GM23338 (cell line): Measurements from ENCODE around the gene GSG1. TPM values are rescaled to one million over a fixed set of nuclear protein-coding genes. Genes with fewer than 3 reads are reported as not detected.

Source experiments
- ATAC-seq: fragments of 200-7000 bp; cut with Tn5 transposase; 3 replicates; pipeline ENCODE4 v1.9.1; 2020
- DNase-seq: peaks from one replicate; pipeline ENCODE4 v3.0.0-alpha.2; 2015; ENCODE audit warnings: low spot score
- H2AFZ ChIP-seq: fragments of 200-600 bp; sonication (generic); 2 replicates; pipeline ENCODE4 v1.8.0; 2016; ENCODE audit warnings: antibody characterized with exemption, mild to moderate bottlenecking, moderate library complexity
- H3F3A ChIP-seq: fragments of 200-600 bp; sonication (generic); replicated peaks from 2 replicates; pipeline ENCODE4 v1.8.0; 2017; ENCODE audit warnings: antibody characterized with exemption, mixed run types, low read depth
- H3K27ac ChIP-seq: fragments of 200-600 bp; sonication (generic); 2 replicates; pipeline ENCODE4 v1.6.1; 2016; ENCODE audit warnings: low read depth
- H3K27me3 ChIP-seq: fragments of 200-600 bp; sonication (generic); 2 replicates; pipeline ENCODE4 v1.8.0; 2016; ENCODE audit warnings: mild to moderate bottlenecking, mixed run types, moderate library complexity; ENCODE audit not compliant: insufficient read depth
- H3K36me3 ChIP-seq: fragments of 200-600 bp; sonication (generic); 2 replicates; pipeline ENCODE4 v1.8.0; 2016; ENCODE audit warnings: mild to moderate bottlenecking; ENCODE audit not compliant: insufficient read depth
- H3K4me1 ChIP-seq: fragments of 200-600 bp; sonication (generic); 2 replicates; pipeline ENCODE4 v1.8.0; 2016; ENCODE audit warnings: mild to moderate bottlenecking, moderate library complexity; ENCODE audit not compliant: insufficient read depth
- H3K4me2 ChIP-seq: fragments of 200-600 bp; sonication (generic); 2 replicates; pipeline ENCODE4 v1.7.1; 2017; ENCODE audit warnings: mixed run types
- H3K4me3 ChIP-seq: fragments of 200-600 bp; sonication (generic); 2 replicates; pipeline ENCODE4 v1.6.1; 2016; ENCODE audit warnings: mixed run types
- H3K79me2 ChIP-seq: fragments of 200-600 bp; sonication (generic); replicated peaks from 2 replicates; pipeline ENCODE4 v1.8.0; 2017; ENCODE audit warnings: mild to moderate bottlenecking; ENCODE audit not compliant: insufficient read depth
- H3K9me2 ChIP-seq: fragments of 200-600 bp; sonication (generic); 2 replicates; pipeline ENCODE4 v1.8.0; 2017; ENCODE audit not compliant: insufficient read depth
- H4K20me1 ChIP-seq: fragments of 200-600 bp; sonication (generic); replicated peaks from 2 replicates; pipeline ENCODE4 v1.8.0; 2017; ENCODE audit warnings: mild to moderate bottlenecking; ENCODE audit not compliant: insufficient read depth
- H3K27ac Mint-ChIP-seq: 2 replicates; pipeline ENCODE4 v1.8.0; 2020; ENCODE audit warnings: inconsistent platforms, mild to moderate bottlenecking, moderate library complexity, mixed read lengths
- H3K27me3 Mint-ChIP-seq: 3 replicates; pipeline ENCODE4 v1.8.0; 2022; ENCODE audit warnings: low read depth, mild to moderate bottlenecking, moderate library complexity, mixed read lengths, inconsistent platforms; ENCODE audit not compliant: insufficient read depth, poor library complexity
- H3K36me3 Mint-ChIP-seq: 3 replicates; pipeline ENCODE4 v1.8.0; 2021; ENCODE audit warnings: low read depth, mild to moderate bottlenecking, inconsistent platforms, moderate library complexity, mixed read lengths
- H3K4me1 Mint-ChIP-seq: 3 replicates; pipeline ENCODE4 v1.8.0; 2020; ENCODE audit warnings: mild to moderate bottlenecking, inconsistent platforms, mixed read lengths
- H3K4me3 Mint-ChIP-seq: 3 replicates; pipeline ENCODE4 v1.8.0; 2021; ENCODE audit warnings: moderate library complexity, mild to moderate bottlenecking, inconsistent platforms, mixed read lengths
- H3K9me3 Mint-ChIP-seq: 3 replicates; pipeline ENCODE4 v1.8.0; 2020; ENCODE audit warnings: moderate library complexity, mild to moderate bottlenecking, inconsistent platforms, mixed read lengths
- CREB1 ChIP-seq: fragments of 250-450 bp; sonication (Bioruptor Pico); IDR thresholded peaks from 2 replicates; pipeline ENCODE4 v1.5.0; 2020; ENCODE audit warnings: low read depth, mild to moderate bottlenecking, moderate library complexity
- JUNB ChIP-seq: IDR thresholded peaks from one replicate; pipeline ENCODE4 v1.6.1; 2016; ENCODE audit warnings: antibody characterized with exemption; ENCODE audit not compliant: unreplicated experiment
- STAT1 ChIP-seq: IDR thresholded peaks from one replicate; pipeline ENCODE4 v1.6.1; 2016; ENCODE audit warnings: antibody characterized with exemption; ENCODE audit not compliant: unreplicated experiment
- ZNF114 ChIP-seq: fragments of 250-450 bp; sonication (Bioruptor Pico); IDR thresholded peaks from 2 replicates; pipeline ENCODE4 v1.5.0; 2020; ENCODE audit warnings: mild to moderate bottlenecking, moderate library complexity
- ZNF331 ChIP-seq: fragments of 250-450 bp; sonication (Bioruptor Pico); IDR thresholded peaks from 2 replicates; pipeline ENCODE4 v1.5.0; 2020; ENCODE audit warnings: low read depth, mild to moderate bottlenecking, moderate library complexity
- polyA plus RNA-seq: library from polyadenylated mRNA; unstranded; fragments of >200 nt; fragmentation: Nextera tagmentation; extraction: Ambion mirVana; gene quantifications from 2 replicates; pipeline ENCODE4 v1.2.1, GENCODE V29; 2016
- total RNA-seq: library from RNA; depleted of rRNA; stranded (reverse); fragments of >200 nt; shearing (Covaris generic); gene quantifications from 2 replicates; pipeline ENCODE4 v1.2.3, GENCODE V29; 2014
- TF ChIP-seq, protein P1 (sequence below), 2 experiments: fragments of 200-600 bp in 1 of 2; sonication (generic) in 1 of 2; conservative IDR thresholded peaks; 2 replicates each; pipeline versions ENCODE4 v1.5.1 to v1.6.1; 2016 to 2017; ENCODE audit warnings: antibody characterized with exemption in 2 of 2, low read depth in 2 of 2, mild to moderate bottlenecking in 2 of 2, moderate library complexity in 1 of 2
- TF ChIP-seq, protein P2 (sequence below): IDR thresholded peaks from 2 replicates; pipeline ENCODE4 v1.6.1; 2016; ENCODE audit warnings: antibody characterized with exemption
- TF ChIP-seq, protein P3 (sequence below): fragments of 250-450 bp; sonication (Bioruptor Pico); IDR thresholded peaks from 2 replicates; pipeline ENCODE4 v1.5.0; 2020; ENCODE audit warnings: mild to moderate bottlenecking, moderate library complexity
- TF ChIP-seq, protein P4 (sequence below): IDR thresholded peaks from one replicate; pipeline ENCODE4 v1.6.1; 2018; ENCODE audit warnings: antibody characterized with exemption; ENCODE audit not compliant: unreplicated experiment

The GSG1 gene
- total and polyA plus RNA-seq, 2 experiments from 2014 or later, result 0.17 to 0.63 TPM

DNA sequence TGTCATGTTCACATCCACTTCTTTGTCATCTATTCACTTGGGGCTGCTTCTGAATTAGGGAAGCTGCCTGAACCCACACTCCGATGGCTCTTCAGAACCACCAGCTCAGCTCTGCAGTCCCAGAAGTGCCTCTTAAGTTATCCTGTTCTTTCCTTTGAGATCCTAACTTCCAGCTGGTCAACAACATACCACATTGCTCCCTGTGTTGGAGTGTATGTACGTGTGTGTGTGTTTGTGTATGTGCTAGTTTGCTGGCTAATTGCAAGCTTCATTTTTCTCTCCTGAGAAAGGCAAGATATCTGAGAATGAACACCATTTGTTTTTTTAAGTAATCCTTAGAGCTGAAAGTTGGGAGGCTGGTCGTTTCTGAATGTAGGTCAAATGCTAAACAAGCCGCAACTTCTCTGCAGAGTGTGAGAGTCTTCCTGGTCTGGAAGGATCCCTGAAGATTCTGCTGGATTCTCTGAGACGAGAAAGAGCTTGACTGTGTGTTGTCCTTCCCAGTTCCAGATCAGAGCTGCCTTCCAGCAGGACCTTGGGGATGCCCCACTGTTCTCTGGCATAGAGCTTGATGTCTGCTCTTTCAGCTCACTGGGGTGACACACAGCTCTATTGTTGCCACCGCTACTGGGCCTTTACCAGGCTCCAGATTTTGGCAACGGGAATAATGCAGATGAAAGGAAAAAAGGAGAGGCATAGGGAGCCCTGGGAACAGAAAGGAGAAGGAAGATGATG is 839 bp downstream of the GSG1 start:
- H3K4me3 ChIP-seq, result peak overlapping the region; percentile 92; the same call in 1 of the 2 replicates
- peaks cover 13% of the 10 kb centered on the region for H3F3A ChIP-seq
- no peak for TF ChIP-seq ZNF331 (CRISPR knock-in tag)
- TF ChIP-seq, protein P1, sequence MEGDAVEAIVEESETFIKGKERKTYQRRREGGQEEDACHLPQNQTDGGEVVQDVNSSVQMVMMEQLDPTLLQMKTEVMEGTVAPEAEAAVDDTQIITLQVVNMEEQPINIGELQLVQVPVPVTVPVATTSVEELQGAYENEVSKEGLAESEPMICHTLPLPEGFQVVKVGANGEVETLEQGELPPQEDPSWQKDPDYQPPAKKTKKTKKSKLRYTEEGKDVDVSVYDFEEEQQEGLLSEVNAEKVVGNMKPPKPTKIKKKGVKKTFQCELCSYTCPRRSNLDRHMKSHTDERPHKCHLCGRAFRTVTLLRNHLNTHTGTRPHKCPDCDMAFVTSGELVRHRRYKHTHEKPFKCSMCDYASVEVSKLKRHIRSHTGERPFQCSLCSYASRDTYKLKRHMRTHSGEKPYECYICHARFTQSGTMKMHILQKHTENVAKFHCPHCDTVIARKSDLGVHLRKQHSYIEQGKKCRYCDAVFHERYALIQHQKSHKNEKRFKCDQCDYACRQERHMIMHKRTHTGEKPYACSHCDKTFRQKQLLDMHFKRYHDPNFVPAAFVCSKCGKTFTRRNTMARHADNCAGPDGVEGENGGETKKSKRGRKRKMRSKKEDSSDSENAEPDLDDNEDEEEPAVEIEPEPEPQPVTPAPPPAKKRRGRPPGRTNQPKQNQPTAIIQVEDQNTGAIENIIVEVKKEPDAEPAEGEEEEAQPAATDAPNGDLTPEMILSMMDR (conservative IDR thresholded peaks at IDR 0.05; ENCODE audit: low read depth in 2 of 2), result no peak
- TF ChIP-seq, protein P2, sequence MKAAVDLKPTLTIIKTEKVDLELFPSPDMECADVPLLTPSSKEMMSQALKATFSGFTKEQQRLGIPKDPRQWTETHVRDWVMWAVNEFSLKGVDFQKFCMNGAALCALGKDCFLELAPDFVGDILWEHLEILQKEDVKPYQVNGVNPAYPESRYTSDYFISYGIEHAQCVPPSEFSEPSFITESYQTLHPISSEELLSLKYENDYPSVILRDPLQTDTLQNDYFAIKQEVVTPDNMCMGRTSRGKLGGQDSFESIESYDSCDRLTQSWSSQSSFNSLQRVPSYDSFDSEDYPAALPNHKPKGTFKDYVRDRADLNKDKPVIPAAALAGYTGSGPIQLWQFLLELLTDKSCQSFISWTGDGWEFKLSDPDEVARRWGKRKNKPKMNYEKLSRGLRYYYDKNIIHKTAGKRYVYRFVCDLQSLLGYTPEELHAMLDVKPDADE, result no peak
- no peak for TF ChIP-seq ZNF114 (CRISPR knock-in tag)
- no peak for TF ChIP-seq STAT1
- TF ChIP-seq, protein P3, sequence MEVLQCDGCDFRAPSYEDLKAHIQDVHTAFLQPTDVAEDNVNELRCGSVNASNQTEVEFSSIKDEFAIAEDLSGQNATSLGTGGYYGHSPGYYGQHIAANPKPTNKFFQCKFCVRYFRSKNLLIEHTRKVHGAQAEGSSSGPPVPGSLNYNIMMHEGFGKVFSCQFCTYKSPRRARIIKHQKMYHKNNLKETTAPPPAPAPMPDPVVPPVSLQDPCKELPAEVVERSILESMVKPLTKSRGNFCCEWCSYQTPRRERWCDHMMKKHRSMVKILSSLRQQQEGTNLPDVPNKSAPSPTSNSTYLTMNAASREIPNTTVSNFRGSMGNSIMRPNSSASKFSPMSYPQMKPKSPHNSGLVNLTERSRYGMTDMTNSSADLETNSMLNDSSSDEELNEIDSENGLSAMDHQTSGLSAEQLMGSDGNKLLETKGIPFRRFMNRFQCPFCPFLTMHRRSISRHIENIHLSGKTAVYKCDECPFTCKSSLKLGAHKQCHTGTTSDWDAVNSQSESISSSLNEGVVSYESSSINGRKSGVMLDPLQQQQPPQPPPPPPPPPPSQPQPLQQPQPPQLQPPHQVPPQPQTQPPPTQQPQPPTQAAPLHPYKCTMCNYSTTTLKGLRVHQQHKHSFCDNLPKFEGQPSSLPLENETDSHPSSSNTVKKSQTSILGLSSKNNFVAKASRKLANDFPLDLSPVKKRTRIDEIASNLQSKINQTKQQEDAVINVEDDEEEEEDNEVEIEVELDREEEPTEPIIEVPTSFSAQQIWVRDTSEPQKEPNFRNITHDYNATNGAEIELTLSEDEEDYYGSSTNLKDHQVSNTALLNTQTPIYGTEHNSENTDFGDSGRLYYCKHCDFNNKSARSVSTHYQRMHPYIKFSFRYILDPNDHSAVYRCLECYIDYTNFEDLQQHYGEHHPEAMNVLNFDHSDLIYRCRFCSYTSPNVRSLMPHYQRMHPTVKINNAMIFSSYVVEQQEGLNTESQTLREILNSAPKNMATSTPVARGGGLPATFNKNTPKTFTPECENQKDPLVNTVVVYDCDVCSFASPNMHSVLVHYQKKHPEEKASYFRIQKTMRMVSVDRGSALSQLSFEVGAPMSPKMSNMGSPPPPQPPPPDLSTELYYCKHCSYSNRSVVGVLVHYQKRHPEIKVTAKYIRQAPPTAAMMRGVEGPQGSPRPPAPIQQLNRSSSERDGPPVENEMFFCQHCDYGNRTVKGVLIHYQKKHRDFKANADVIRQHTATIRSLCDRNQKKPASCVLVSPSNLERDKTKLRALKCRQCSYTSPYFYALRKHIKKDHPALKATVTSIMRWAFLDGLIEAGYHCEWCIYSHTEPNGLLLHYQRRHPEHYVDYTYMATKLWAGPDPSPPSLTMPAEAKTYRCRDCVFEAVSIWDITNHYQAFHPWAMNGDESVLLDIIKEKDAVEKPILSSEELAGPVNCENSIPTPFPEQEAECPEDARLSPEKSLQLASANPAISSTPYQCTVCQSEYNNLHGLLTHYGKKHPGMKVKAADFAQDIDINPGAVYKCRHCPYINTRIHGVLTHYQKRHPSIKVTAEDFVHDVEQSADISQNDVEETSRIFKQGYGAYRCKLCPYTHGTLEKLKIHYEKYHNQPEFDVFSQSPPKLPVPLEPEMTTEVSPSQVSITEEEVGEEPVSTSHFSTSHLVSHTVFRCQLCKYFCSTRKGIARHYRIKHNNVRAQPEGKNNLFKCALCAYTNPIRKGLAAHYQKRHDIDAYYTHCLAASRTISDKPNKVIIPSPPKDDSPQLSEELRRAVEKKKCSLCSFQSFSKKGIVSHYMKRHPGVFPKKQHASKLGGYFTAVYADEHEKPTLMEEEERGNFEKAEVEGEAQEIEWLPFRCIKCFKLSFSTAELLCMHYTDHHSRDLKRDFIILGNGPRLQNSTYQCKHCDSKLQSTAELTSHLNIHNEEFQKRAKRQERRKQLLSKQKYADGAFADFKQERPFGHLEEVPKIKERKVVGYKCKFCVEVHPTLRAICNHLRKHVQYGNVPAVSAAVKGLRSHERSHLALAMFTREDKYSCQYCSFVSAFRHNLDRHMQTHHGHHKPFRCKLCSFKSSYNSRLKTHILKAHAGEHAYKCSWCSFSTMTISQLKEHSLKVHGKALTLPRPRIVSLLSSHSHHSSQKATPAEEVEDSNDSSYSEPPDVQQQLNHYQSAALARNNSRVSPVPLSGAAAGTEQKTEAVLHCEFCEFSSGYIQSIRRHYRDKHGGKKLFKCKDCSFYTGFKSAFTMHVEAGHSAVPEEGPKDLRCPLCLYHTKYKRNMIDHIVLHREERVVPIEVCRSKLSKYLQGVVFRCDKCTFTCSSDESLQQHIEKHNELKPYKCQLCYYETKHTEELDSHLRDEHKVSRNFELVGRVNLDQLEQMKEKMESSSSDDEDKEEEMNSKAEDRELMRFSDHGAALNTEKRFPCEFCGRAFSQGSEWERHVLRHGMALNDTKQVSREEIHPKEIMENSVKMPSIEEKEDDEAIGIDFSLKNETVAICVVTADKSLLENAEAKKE (CRISPR knock-in tag), result no peak
- no peak for TF ChIP-seq CREB1
- TF ChIP-seq, protein P4, sequence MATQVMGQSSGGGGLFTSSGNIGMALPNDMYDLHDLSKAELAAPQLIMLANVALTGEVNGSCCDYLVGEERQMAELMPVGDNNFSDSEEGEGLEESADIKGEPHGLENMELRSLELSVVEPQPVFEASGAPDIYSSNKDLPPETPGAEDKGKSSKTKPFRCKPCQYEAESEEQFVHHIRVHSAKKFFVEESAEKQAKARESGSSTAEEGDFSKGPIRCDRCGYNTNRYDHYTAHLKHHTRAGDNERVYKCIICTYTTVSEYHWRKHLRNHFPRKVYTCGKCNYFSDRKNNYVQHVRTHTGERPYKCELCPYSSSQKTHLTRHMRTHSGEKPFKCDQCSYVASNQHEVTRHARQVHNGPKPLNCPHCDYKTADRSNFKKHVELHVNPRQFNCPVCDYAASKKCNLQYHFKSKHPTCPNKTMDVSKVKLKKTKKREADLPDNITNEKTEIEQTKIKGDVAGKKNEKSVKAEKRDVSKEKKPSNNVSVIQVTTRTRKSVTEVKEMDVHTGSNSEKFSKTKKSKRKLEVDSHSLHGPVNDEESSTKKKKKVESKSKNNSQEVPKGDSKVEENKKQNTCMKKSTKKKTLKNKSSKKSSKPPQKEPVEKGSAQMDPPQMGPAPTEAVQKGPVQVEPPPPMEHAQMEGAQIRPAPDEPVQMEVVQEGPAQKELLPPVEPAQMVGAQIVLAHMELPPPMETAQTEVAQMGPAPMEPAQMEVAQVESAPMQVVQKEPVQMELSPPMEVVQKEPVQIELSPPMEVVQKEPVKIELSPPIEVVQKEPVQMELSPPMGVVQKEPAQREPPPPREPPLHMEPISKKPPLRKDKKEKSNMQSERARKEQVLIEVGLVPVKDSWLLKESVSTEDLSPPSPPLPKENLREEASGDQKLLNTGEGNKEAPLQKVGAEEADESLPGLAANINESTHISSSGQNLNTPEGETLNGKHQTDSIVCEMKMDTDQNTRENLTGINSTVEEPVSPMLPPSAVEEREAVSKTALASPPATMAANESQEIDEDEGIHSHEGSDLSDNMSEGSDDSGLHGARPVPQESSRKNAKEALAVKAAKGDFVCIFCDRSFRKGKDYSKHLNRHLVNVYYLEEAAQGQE, result no peak
- no peak for TF ChIP-seq JUNB
- no peaks in the 10 kb centered on the region for H3K27me3 ChIP-seq
- Mint-ChIP-seq H3K4me1 (peaks cover 44% of the 10 kb centered on the region), H3K27me3 (peaks cover 5% of the 10 kb centered on the region), H3K36me3 (no peaks in the 10 kb centered on the region), H3K4me3 (peak overlapping the region; percentile 16; the same call in 1 of the 3 replicates), H3K9me3 (no peaks in the 10 kb centered on the region), H3K27ac (no peak overlapping the region)
- H3K36me3 ChIP-seq, result no peaks in the 10 kb centered on the region
- H3K79me2 ChIP-seq, result no peaks in the 10 kb centered on the region
- H3K9me2 ChIP-seq, result no peaks in the 10 kb centered on the region
- ATAC-seq, result no peak
- no peak overlapping the region for H2AFZ ChIP-seq
- H3K27ac ChIP-seq, result no peak overlapping the region
- H4K20me1 ChIP-seq, result no peaks in the 10 kb centered on the region
- DNase-seq, result no peak
- peak overlapping the region; percentile 96; the same call in 1 of the 2 replicates for H3K4me2 ChIP-seq
- H3K4me1 ChIP-seq, result peaks cover 40% of the 10 kb centered on the region
